SU-DHL-6 (cell line): ENCODE data around the gene CFAP74.

Experiments used
- EZH2phosphoT487 ChIP-seq: fragments of 200-600 bp; sonication (generic), shearing (Covaris generic); conservative IDR thresholded peaks from 2 replicates; pipeline ENCODE4 v1.6.1; 2018; ENCODE audit warnings: mild to moderate bottlenecking, antibody characterized with exemption, low read length, moderate library complexity, mixed read lengths
- TF ChIP-seq, protein P1 (sequence below): fragments of 200-600 bp; sonication (generic); IDR thresholded peaks from one replicate; pipeline ENCODE4 v1.5.1; 2017; ENCODE audit warnings: antibody characterized with exemption, mild to moderate bottlenecking, low read length, moderate library complexity; ENCODE audit not compliant: insufficient read depth, poor library complexity, severe bottlenecking

DNA sequence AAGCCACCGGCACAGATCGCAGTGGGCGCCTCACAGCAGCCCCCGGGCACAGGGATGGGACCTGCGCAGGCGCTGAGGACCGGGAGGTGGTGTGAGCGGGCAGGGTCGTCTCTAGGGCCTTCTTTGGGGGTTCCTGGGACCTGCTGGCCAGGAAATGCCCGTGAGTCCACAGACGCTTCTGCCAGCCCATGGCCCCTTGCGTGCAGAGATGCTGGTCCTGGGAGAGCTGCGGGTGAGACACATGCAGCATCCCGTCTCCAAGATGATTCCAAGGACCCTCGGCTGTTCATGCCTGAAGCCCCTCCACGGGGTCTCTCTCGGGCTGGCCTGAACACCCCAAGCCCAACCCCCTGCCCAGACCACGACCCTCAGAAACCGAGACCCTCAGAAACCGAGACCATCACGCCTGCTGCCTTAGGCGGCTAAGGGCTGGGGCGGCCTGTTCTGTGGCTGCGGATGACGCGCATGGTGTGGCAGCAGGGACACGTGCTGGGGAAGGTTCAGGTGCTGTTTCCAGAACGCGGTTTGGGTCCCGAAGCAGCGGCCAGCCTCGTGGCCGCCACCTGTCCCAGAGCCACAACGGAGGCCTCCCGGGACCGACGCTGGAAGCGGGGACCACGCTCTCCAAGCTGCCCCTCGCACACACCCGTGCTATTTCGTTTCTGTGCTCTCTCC is 23.0 kb downstream of the CFAP74 start:
- TF ChIP-seq EZH2phosphoT487: no peak
- TF ChIP-seq, protein P1, sequence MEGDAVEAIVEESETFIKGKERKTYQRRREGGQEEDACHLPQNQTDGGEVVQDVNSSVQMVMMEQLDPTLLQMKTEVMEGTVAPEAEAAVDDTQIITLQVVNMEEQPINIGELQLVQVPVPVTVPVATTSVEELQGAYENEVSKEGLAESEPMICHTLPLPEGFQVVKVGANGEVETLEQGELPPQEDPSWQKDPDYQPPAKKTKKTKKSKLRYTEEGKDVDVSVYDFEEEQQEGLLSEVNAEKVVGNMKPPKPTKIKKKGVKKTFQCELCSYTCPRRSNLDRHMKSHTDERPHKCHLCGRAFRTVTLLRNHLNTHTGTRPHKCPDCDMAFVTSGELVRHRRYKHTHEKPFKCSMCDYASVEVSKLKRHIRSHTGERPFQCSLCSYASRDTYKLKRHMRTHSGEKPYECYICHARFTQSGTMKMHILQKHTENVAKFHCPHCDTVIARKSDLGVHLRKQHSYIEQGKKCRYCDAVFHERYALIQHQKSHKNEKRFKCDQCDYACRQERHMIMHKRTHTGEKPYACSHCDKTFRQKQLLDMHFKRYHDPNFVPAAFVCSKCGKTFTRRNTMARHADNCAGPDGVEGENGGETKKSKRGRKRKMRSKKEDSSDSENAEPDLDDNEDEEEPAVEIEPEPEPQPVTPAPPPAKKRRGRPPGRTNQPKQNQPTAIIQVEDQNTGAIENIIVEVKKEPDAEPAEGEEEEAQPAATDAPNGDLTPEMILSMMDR: no peak
